Stomach smooth muscle (tissue), 2 donors: ENCODE measurements around the gene USP48.

Experiments used
- H3K27ac ChIP-seq: one replicate; pipeline ENCODE4 v1.7.0; 2013; ENCODE audit warnings: mild to moderate bottlenecking, low read length, inconsistent platforms
- H3K27me3 ChIP-seq, 2 donors: one replicate each; pipeline ENCODE4 v1.7.0; 2013; ENCODE audit warnings: low read length in 2 of 2; ENCODE audit not compliant: insufficient read depth in 2 of 2, control insufficient read depth in 1 of 2
- H3K36me3 ChIP-seq, 2 donors: one replicate each; pipeline ENCODE4 v1.7.0; 2013; ENCODE audit warnings: low read length in 2 of 2; ENCODE audit not compliant: control insufficient read depth in 2 of 2, insufficient read depth in 2 of 2
- H3K4me1 ChIP-seq: one replicate; pipeline ENCODE4 v1.7.0; 2013; ENCODE audit warnings: low read length; ENCODE audit not compliant: control insufficient read depth, insufficient read depth
- H3K4me3 ChIP-seq, 2 donors: one replicate each; pipeline ENCODE4 v1.7.0; 2013; ENCODE audit warnings: low read length in 2 of 2
- H3K9ac ChIP-seq, 2 donors: one replicate each; pipeline ENCODE4 v1.7.0; 2013; ENCODE audit warnings: low read length in 2 of 2, mild to moderate bottlenecking in 1 of 2
- H3K9me3 ChIP-seq, 2 donors: one replicate each; pipeline ENCODE4 v1.7.0; 2013; ENCODE audit warnings: low read length in 2 of 2; ENCODE audit not compliant: control insufficient read depth in 2 of 2
- donor health status: healthy.
- donor health status: Pancreatic carcinoma.

The USP48 gene

DNA sequence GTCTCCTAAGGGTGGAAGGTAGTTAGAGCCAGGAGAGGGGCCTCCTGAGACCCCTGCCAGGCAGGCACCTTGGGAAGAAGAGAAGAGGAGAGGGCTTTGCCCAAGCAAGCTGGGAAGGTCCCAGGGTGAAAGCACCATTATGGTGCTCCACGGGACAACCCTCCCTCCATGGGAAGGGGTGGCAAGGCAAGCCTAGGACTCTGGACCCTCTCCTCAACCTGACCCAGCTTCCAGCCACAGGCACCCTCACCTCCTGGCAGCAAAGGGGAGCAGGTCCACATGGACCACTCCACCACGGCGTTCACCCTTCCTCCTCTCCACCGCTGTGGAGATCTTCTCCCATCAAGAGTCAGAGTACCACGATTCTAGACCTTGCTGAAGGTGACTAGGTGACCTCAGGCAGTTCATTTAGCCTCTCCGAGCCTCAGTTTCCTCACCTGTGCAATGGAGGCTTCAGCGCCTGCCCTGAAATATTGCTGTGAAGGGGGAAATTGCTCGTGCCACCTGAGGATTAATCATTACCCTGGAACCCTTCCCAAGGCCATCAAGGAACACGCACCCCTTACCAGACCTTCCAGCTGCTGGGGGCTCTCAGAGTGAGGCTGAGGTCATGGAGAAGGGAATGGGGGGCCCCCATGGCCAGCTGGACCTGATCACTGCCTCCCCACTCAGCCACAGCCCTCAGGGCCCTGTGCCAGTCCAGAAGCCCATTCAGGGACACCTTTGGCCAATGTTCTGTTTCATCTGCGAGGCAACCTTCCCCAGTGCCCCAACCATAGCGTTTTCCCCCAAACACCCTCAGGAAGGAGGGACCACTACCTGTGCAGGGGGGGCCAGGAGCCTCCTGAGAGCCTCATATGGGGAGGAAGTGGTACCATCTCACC is 115.4 kb downstream of the USP48 start:
- Histone ChIP-seq H3K4me1 (peaks cover 29% of the 10 kb centered on the region), H3K27ac (no peak overlapping the region), H3K4me3 (no peak overlapping the region)

GRCh38 chr1:21666576-21667320 is 116.2 kb downstream of the USP48 start:
- peaks cover 21% of the 10 kb centered on the region for H3K4me1 ChIP-seq
- peaks cover 54 to 56% of the 10 kb centered on the region in 2 donors for H3K27me3 ChIP-seq
- no peaks in the 10 kb centered on the region for H3K9me3 ChIP-seq
- no peak overlapping the region for H3K9ac ChIP-seq
- no peak overlapping the region for H3K4me3 ChIP-seq
- H3K36me3 ChIP-seq: no peaks in the 10 kb centered on the region
- H3K27ac ChIP-seq: no peak overlapping the region

More for the DNA sequence above, 115.4 kb downstream of the USP48 start:
- no peaks in the 10 kb centered on the region for H3K36me3 ChIP-seq
- no peaks in the 10 kb centered on the region for H3K9me3 ChIP-seq
- peaks cover 50 to 56% of the 10 kb centered on the region in 2 donors for H3K27me3 ChIP-seq
- no peak overlapping the region for H3K9ac ChIP-seq

- Histone ChIP-seq H3K9ac (no peak overlapping the region), H3K27ac (no peak overlapping the region), H3K27me3 (peaks cover 55 to 56% of the 10 kb centered on the region in 2 donors), H3K36me3 (no peaks in the 10 kb centered on the region), H3K4me1 (peaks cover 18% of the 10 kb centered on the region), H3K9me3 (no peaks in the 10 kb centered on the region), H3K4me3 (no peak overlapping the region)
These were observed 117.0 kb downstream of the USP48 start for GRCh38 chr1:21665711-21666575.

DNA sequence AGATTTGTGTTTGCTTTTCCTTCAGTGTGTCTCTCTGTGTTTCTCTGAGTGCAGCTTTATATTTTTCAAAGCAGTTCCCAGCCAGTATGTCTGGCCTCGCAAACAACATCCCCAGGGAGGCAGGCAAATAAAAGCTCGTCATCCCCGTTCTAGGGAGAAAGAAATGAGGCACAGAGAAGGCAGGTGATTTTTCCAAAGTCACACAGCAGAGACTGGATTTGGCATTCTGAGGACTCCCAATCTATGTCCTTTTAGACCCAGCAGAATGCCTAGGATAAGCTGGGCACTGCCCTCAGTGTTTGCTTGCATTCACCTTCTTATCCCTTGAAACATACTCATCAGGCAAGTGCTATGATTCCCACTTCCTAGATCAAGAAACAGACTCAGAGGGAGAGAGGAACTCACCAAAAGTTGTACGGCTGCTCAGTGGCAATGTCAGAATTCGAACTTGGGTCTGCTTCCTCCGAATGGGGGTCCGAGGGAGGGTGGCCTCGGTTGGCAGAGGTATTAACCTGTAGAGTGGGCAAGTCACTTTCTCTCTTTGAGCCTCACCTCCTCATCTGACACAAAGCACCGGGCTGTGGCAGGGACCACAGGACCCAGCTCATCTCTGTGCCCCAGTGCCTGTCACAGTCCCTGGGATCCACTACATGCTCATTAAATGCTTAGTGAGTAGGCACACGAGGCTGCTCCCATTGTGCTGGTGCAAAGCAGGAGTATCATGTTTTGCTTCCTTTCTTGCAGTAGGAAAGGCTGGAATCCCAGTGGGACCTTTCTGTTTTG is 118.0 kb downstream of the USP48 start:
- H3K4me1 ChIP-seq: peaks cover 17% of the 10 kb centered on the region
- H3K9ac ChIP-seq: no peak overlapping the region
- no peak overlapping the region for H3K27ac ChIP-seq
- no peak overlapping the region for H3K4me3 ChIP-seq
- no peaks in the 10 kb centered on the region for H3K9me3 ChIP-seq
- peaks cover 48 to 55% of the 10 kb centered on the region in 2 donors for H3K27me3 ChIP-seq
- no peaks in the 10 kb centered on the region for H3K36me3 ChIP-seq

- Histone ChIP-seq H3K27me3 (peaks cover 48 to 57% of the 10 kb centered on the region in 2 donors), H3K27ac (no peak overlapping the region), H3K36me3 (no peaks in the 10 kb centered on the region), H3K4me1 (peaks cover 9% of the 10 kb centered on the region), H3K4me3 (no peak overlapping the region), H3K9me3 (no peaks in the 10 kb centered on the region), H3K9ac (no peak overlapping the region)
These were observed 118.8 kb downstream of the USP48 start for GRCh38 chr1:21663951-21664805.

GRCh38 chr1:21663248-21663950 is 119.5 kb downstream of the USP48 start:
- Histone ChIP-seq H3K27ac (no peak overlapping the region), H3K4me3 (no peak overlapping the region), H3K27me3 (peaks cover 42 to 54% of the 10 kb centered on the region in 2 donors), H3K9ac (no peak overlapping the region), H3K4me1 (peaks cover 2% of the 10 kb centered on the region), H3K9me3 (no peaks in the 10 kb centered on the region), H3K36me3 (no peaks in the 10 kb centered on the region)

GRCh38 chr1:21662426-21663247 is 120.3 kb downstream of the USP48 start:
- Histone ChIP-seq H3K4me3 (no peak overlapping the region), H3K9ac (no peak overlapping the region), H3K9me3 (no peaks in the 10 kb centered on the region), H3K4me1 (no peaks in the 10 kb centered on the region), H3K27me3 (peaks cover 34 to 46% of the 10 kb centered on the region in 2 donors), H3K36me3 (no peaks in the 10 kb centered on the region), H3K27ac (no peak overlapping the region)

DNA sequence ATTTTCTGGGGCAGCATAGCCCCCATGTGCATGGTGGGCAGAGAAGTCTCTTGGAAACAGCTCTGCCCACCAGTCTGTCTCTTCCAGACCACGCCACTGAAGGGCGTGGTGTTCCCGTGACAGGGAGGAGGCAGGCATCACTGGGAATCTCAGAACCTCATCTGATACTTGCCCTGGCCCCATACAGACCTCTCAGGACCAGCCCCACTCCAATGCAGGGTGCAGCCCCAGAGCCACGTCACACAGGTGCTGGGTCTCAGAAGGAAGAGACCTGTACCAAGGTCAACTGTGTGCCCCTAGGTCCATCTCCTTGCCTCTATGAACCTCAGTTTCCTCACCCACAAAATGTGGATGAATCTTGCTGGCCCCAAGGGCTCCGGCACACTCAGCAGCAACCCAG is 121.1 kb downstream of the USP48 start:
- Histone ChIP-seq H3K27me3 (peaks cover 31 to 41% of the 10 kb centered on the region in 2 donors), H3K4me1 (no peaks in the 10 kb centered on the region), H3K9me3 (no peaks in the 10 kb centered on the region), H3K36me3 (no peaks in the 10 kb centered on the region), H3K4me3 (no peak overlapping the region), H3K27ac (no peak overlapping the region), H3K9ac (no peak overlapping the region)
